Hindlimb muscle (tissue), 1 donor: ENCODE data around the gene TERB1. TPM values are rescaled to one million over a fixed set of nuclear protein-coding genes. Genes with fewer than 3 reads are reported as not detected.

ENCODE experiments used
- DNase-seq: peaks from one replicate; pipeline ENCODE4 v3.0.0-alpha.2; 2013
- polyA plus RNA-seq: library from polyadenylated mRNA; unstranded; fragments of 120-200 nt; gene quantifications from one replicate; pipeline ENCODE4 v1.2.1, GENCODE V29; 2013; ENCODE audit not compliant: insufficient read length

The TERB1 gene
- polyA plus RNA-seq, 1 donor: not detected

DNA sequence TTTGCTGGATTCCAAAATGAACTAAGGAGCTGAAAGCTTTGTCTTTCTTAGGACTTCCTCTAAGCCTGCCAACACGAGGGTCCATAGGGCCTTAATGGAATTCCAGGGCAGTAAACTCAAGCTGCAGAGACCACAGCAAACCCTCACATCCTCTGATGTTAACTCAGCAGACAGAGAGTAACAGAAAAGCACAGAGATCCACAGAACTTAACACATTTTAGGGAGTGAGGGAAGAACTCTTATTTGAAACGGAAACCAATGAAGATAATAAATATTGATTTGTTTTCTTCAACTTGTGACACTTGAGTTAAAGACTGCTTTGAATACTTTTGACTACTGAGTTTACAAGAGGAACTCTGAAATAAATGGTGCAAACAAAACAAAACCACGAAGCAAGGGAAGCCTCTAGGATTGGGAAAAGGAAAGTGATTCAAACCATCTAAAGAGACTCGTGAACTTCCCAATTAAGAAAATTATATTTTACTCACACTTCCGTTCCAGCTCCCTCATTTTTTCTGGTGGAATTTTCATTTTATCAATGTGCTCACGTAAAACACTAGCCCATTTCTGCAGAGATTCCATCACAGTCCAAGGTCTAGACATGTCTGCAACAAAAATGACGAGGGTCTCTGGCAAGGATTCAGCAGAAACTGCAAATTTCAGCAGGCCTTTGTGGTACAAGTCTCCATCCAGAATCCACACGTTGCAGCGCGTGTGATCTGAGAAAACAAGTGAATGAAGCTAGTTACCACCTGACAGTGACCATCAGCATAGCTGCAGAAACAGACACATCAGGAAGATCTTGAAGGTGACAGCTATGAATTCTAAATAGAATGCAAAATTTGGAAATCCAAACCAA lies 59.2 kb downstream of the TERB1 start:
- peak; percentile 46 for DNase-seq

DNA sequence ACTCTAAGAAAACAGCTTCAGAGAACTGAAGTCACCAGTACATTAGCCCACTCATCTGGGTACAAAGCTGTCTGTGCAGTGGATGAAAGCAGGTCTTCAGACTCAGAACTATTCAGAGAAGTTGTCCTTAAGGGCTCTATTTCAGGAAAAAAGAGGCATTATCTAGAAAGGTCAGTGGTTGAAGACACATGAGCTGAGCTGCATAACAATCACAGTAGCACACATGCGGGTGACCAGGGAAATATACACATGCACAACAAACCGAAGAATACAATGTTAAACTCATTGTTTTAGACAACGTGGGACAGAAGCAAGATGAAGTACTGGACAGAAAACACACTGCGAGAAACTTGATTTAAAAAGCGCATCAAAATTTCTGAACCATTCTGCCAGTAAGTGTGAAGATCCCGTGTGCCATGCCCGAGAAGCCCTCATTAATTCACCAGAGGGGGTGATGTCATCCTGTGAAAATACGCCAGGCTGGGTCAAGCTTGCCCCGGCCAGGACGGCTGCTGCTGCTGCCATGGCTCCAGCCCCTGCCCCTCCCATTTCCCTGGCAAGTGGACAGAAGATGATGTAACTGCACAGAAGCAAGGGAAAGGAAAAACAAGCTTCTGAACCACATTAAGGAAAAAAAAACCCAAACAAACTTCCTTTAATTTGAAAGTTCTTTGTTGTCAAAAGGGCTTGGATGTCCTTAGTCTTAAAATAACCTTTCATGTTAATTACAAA lies 60.0 kb downstream of the TERB1 start:
- peak; percentile 92 for DNase-seq

DNA sequence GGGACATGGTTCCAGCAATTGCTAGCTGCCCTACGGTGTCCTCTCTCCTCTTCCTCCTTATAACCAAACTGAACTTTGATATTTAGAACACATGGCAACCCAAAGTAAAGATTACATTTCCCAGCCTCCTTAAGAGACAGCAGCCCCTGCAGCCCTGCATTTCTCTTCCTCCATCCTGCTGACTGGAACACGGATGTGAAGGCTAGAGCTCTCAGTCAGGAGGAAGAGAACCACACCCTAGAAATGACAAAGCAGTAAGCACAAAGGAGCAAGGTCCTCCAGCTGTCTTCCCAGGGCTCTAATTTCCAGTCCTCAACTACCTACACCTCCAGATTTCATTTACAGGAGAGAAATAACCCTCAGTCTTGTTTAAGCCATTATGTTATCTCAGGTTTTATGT lies 60.9 kb downstream of the TERB1 start:
- DNase-seq: no peak

DNA sequence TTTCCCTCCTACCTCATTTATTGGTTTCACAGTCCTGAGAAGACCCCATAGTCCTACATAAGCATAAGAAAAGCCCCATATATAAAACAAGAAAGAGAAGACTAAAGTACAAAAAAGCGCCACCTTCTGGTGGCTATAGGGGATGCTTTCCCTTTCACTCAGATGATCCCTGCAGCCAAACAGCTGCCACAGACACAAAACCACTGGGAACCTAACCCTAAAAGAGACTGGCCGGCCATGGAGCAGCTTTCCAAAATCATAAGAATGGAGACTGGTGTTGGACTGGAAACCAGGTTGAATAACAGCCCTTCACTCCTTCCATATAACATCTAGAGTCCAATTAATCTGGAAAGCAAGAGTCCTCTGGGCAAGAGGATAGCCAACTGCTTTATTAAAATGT lies 61.4 kb downstream of the TERB1 start:
- no peak for DNase-seq

DNA sequence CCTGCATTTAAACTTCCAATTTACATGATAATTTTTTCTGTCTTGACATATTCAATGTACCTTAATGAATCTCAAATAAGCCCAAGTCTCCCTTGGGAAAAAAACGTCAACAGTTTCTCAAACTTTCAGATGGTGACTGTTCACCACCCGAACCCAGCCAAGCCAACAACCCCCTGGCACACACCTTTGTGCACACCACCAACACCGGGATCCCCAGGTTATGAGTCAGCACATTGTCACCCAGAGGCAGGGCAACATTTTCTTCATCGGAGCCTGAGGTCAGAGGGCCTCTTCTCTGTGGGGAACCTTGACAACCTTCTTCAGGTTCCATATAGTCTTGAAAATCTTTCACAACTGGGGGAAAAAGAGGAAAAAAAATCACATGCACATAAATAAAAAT lies 65.5 kb downstream of the TERB1 start:
- DNase-seq: no peak

DNA sequence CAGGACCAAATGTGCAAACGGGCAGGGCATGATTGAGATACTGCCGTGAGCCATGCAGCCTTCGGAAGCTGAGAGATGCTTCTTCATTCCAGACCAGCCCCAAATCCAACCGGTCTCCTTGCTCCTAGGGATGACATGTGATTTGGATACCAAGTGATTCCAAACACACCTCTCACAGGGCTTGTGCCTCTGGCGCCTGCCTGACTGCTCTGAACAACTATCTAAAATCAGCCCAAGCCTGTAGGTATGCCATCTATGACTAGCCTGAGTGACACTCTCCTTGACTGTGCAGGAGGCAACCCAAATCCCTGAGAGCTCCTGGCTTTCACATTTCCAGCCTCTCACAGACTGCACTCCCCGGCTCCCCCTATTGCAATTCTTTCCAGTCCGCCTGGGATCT lies 70.3 kb downstream of the TERB1 start:
- DNase-seq: no peak

DNA sequence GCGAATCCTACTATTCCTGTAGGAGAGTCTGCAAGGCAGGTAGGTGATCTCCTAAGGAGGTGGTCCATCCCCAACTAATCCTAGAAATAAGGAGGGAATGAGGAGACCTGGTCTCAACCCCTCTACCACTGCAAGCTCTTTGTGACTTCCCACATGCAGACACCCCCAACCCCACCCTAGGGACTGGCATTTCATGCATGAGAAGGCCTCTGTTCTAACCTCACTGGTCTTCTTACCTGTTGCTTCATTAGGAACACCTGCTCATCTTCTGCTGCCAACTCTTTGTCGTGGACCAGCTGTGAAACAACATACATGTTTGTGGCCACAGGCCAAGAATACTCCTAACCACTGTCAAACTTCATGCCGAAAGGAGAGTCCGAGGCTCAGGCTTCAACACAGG lies 72.6 kb downstream of the TERB1 start:
- no peak for DNase-seq

DNA sequence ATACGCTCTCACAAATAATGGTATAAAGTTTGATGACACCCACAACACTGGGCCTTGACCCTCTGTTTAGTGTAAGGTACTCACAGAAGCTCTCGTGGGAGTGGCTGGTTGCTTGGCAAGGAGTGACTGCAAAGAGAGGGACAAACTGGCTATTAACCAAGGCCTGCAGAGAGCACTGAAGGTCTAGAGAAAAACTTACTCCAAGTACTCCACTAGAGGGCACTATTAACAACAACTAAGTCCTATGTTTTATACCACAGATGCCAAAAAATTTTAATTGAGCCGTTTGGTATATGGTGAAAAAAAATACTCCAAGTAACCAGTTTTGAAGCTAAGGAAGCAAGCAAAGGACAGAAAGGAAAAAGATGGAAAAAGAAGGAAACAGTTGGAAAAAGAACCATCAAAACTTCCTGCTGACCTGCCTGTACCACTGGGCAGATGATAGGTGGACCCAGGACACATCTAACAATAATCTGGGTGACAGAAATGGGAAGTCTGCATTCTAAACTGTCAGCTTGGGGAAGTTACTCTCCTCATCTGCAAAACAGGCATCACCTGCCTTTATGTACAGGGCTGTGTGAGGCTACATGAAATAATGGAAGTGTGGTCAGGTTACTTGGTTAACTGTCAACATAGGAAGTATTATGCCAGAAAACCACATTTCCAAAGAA lies 73.1 kb downstream of the TERB1 start:
- peak; percentile 61 for DNase-seq

DNA sequence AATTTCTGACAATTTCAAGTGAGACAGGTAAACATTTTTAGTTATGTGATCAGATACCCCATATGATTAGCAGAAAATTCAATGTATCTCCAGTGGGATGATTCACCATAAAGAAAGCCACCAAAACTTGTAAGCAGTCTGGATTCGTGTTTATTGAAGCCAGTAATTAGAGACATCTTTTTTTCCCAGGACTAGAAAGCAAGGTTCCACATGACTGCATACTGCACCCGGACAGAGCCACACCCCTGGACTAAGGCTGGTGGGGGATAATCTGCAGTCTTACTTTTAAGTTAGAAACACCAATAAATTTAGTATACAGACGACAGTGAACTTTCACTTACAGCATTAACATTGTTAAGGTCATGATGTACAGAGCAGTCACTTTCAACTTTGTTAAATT lies 80.6 kb downstream of the TERB1 start:
- no peak for DNase-seq

DNA sequence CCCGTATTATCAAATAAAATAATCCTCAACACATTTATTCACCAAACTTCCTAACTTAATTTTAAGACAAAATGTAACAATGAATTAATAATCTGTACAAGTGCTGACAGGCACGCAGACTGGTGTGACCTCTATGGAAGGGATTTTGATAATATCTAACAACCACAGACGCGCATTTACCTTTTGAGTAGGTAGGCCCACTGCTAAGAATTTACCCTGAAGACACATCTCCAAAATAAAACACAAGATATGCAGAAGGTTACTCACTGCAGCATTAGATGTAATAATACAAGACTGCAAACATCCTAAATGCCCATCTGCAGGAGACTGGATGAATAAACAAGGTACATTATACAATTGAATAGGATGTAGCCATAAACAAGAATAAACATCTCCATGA lies 82.1 kb downstream of the TERB1 start:
- DNase-seq: no peak

DNA sequence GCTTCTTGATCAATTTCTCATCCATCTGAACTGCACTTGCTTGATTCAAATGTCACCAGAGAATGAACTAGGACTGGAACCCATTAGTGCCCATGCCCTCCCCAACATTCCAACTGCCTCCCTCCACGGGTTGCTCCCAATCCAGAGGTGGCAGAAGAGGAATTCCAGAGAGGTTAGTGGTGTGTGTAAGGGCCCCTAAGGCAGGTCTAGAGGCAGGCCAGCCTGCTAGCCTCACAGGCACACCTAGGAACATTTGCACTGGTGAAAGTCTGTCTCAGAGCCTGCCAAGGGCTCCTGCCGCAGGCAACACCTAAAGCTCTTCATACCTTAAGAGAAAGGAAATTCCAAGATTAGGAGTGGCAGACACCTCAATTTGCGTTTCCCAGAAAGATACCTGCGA lies 83.6 kb downstream of the TERB1 start:
- no peak for DNase-seq

DNA sequence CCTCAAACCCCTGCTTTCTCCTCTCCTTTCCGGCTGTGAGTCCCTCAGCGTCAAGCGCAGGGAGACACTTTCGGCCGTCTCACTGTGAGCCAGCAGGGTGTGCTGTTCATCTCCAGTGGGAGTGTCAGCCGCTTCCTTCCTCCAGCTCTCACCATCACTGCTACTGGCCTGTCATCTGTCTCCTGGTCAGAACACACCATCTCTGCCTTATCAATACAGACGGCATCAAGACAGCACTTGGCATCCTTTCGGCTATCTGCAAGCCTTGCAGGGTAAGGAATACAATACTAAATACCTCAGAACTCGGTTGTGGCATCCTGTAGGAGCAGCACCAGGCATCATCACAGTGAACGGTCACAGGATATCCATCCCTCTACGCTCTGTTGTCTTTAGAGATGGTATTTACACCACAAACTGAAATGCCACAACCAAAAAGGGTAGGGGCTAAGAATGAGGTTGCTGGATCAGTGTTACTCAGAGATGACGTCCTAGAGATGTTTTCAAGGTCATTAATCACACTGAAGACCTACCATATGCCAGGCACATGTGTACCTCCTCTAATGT lies 84.2 kb downstream of the TERB1 start:
- DNase-seq: no peak

DNA sequence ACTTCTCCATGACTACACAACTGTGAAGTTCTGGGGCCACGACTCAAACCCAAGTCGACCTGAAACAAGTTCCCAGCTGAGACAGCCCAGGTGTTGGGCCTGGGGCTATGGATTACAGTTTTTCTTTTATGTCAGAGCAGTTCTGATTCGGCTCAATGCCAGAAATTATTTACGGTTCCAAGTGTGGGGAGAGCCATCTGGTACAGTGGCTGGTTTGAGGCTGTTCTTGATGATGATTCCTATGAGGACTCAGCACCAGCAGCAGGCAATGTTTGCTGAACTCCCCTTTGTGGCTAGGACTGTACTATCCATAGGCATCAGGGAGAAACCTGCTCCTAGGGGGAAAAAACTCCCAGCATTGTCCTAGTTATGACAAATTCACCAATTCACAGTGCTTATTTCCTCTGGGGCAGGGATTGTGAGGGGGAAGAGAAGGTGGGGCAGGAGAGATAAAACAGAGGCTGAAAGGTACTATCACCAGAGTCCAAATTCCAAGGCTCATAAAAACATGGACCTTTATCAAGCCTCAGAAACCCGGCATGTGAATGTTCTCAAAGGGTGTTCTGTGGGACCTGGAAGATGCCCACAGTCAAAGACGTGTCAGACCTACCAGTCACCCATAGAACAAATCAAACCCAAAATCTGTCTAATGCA lies 86.6 kb downstream of the TERB1 start:
- no peak for DNase-seq

DNA sequence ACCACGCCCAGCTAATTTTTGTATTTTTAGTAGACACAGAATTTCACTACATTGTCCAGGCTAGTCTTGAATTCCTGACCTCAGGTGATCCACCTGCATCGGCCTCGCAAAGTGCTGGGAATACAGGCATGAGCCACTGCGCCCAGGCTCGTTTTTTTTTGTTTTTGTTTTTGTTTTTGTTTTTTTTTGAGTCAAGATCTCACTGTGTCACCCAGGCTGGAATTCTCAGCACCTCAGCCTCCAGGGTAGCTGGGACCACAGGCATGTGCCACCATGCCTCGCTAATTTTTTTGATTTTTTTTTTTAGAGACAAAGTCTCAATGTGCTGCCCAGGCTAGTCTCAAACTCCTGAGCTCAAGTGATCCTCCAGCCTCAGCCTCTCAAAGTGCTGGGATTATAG lies 87.3 kb downstream of the TERB1 start:
- DNase-seq: no peak

DNA sequence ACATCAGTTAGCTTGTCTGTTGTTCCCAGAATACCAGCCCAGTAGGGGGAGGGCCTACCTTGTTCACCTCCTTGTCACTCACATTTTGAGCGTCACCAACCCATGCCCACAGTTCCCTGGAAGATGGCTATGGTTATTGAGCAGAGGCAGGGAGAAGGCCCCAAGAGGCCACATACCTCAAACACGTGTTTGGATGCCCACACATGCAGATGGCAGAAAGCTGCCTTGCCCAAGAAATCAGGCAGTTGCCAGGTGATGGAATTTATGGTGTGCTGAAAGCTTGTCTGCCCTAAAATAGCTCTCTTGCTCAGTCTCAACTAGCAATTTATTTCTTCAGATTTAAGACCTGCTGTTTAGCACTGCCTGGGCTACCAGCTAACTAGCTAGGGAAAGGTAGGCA lies 88.3 kb downstream of the TERB1 start:
- DNase-seq: no peak

DNA sequence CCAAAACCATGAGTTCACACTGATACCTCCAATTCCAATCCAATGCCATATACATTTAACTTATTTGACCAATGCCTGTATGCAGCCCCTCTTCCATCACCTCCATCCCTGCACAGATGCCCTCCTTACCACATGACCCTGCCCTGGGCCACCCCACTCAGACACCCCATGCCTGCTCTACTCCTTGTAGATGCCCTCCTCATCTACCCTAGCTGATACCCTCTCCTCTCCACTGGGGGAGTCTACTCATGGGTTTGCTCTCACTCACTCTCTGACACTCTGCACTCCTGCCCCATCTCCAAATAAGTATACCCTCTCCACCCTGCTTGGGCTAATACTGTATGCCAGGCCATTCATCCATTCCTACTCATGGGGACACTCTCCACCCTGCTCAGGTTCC lies 88.9 kb downstream of the TERB1 start:
- DNase-seq: no peak

DNA sequence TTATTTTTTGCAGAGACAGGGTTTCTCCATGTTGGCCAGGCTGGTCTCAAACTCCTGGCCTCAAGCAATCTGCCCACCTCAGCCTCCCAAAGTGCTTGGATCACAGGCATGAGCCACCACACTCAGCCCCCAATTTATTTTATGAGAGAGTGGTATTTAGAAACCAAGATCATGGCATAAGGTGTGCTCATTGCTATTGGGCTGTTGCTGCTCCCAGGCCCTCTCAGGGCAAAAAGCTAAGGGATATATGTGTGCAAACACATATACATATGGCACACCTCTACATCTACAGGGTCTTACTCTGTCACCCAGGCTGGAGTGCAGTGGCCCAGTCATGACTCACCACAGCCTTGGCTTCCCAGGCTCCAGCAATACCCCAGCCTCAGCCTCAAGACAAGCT lies 89.8 kb downstream of the TERB1 start:
- no peak for DNase-seq

DNA sequence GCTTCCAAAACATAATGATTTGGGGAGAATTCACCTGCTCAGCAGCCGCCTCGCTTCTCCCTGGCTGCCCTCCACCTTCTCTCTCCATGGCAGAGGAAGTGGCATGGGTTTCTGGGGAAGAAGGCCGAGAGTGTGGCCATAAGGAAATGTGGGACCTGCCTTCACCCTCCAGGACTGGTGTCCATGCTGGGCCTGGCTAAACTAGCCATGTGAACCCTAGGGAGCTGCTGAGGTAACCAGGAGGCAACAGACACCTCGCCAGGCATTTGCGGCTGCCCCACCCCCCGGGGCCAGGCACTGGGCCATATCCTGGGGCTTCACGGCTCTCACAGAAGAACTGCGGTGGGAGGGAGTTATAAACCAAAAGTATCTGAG lies 94.9 kb downstream of the TERB1 start:
- no peak for DNase-seq

DNA sequence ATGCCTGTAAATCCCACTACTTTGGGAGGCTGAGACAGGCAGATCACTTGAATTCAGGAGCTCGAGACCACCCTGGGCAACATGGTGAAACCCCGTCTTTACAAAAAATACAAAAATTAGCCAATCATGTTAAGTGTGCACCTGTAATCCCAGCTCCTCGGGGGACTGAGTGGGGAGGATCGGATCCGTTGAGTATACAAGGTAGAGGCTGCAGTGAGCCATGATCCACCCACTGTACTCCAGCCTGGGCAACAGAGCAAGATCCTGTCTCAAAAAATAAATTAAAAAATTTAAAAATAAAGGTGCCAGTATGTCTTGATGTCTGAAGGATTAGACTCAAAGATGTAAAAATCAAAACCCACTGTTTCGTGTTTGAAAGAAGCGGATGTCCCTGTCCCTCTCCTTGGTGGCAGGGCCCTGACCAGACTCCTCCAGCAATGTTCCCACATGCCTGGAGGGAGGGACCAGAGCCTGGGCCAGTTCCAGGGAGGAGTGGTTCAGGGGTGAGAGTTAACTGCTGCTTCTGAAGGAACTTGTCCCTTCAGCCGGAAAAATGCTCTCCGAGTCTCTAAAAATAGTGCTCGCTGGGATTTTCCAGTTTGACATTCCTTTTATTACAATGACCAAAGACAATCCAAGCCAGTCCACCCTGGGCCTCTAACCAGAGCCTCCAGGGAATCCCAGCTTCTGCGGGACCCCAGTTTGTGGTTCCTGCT lies 95.4 kb downstream of the TERB1 start:
- DNase-seq: peak; percentile 59
